Measurements from ENCODE around the gene SRGAP1.

DNA sequence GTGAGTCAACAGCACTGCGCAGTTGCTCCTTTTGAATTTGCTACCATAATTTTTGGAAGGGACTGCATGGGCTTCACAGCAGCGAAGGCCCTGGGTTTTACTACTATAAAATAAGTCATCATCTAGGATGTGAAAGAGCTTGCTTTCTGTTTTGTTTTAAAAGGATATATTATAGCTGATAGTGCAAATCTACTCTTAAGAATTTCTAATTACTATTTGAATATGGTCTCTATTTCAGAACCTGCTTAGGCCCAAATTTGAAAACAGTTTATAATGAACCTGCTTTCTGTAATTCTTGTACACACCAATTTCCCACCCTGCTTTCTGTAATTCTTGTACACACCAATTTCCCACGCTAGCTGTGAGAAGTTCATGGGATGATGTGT lies 73.0 kb downstream of the SRGAP1 start:
- TF ChIP-seq, protein P1, sequence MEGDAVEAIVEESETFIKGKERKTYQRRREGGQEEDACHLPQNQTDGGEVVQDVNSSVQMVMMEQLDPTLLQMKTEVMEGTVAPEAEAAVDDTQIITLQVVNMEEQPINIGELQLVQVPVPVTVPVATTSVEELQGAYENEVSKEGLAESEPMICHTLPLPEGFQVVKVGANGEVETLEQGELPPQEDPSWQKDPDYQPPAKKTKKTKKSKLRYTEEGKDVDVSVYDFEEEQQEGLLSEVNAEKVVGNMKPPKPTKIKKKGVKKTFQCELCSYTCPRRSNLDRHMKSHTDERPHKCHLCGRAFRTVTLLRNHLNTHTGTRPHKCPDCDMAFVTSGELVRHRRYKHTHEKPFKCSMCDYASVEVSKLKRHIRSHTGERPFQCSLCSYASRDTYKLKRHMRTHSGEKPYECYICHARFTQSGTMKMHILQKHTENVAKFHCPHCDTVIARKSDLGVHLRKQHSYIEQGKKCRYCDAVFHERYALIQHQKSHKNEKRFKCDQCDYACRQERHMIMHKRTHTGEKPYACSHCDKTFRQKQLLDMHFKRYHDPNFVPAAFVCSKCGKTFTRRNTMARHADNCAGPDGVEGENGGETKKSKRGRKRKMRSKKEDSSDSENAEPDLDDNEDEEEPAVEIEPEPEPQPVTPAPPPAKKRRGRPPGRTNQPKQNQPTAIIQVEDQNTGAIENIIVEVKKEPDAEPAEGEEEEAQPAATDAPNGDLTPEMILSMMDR (IDR thresholded peaks at IDR 0.05) = no peak
- no peak for TF ChIP-seq POLR2AphosphoS5 (IDR thresholded peaks at IDR 0.05; ENCODE audit: insufficient read depth in 1 of 2, low read depth in 1 of 2)

Data from vagina (tissue), 2 donors.